NT2/D1 (cell line): ENCODE measurements around the gene FAM167B.
A peak's percentile ranks its signal among the peaks of the same experiment; 100 is the strongest.

Experiments used
- DNase-seq: peaks from one replicate; pipeline ENCODE4 v3.0.0-alpha.2; 2011; ENCODE audit warnings: low read depth, low spot score
- H3K27me3 ChIP-seq: 2 replicates; pipeline ENCODE4 v1.6.0; 2011; ENCODE audit warnings: mild to moderate bottlenecking; ENCODE audit not compliant: insufficient read length, insufficient read depth
- H3K36me3 ChIP-seq: 2 replicates; pipeline ENCODE4 v1.6.1; 2011; ENCODE audit warnings: mild to moderate bottlenecking, low read length, mixed read lengths; ENCODE audit not compliant: insufficient read depth, insufficient read length
- H3K4me1 ChIP-seq: 2 replicates; pipeline ENCODE4 v1.5.1; 2011; ENCODE audit not compliant: insufficient read depth, insufficient read length
- H3K4me3 ChIP-seq: 2 replicates; pipeline ENCODE4 v1.5.1; 2011; ENCODE audit warnings: low read depth; ENCODE audit not compliant: insufficient read length
- H3K9ac ChIP-seq: 2 replicates; pipeline ENCODE4 v1.6.0; 2011; ENCODE audit warnings: low read depth; ENCODE audit not compliant: insufficient read length
- H3K9me3 ChIP-seq: 2 replicates; pipeline ENCODE4 v1.5.1; 2011; ENCODE audit warnings: mild to moderate bottlenecking, low read length; ENCODE audit not compliant: insufficient read depth
- SUZ12 ChIP-seq: IDR thresholded peaks from 2 replicates; pipeline ENCODE4 v1.6.1; 2011; ENCODE audit not compliant: insufficient read length, insufficient read depth; ENCODE audit errors: extremely low read depth
- YY1 ChIP-seq: IDR thresholded peaks from 2 replicates; pipeline ENCODE4 v1.6.1; 2011; ENCODE audit not compliant: insufficient read length, insufficient read depth
- ZNF274 ChIP-seq: IDR thresholded peaks from 2 replicates; pipeline ENCODE4 v1.6.1; 2011; ENCODE audit warnings: mild to moderate bottlenecking, low read depth, low read length

FAM167B gene

DNA sequence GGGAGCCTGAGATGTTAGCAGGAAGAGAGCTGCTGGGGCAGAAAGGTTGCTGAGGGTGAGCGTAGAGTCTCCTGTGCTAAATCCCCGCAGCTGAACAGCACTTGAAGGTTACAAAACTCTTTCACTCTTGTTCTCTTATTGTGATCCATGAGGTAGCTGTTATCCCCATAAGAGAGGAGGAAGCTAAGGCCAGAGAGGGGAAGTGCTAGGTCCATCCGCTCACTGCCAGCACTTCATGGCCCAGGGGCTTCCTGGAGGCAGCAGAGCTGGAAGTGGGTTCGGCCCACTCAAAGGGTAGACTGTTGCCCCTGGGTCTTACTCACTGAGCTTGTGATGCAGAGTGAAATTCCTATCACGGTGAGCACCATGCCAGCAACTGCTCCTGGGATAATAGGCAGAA lies 30.5 kb upstream of the FAM167B start:
- Histone ChIP-seq H3K4me3 (no peak overlapping the region), H3K27me3 (no peaks in the 10 kb centered on the region), H3K9me3 (no peaks in the 10 kb centered on the region), H3K4me1 (peaks cover 14% of the 10 kb centered on the region), H3K9ac (peak overlapping the region; percentile 8), H3K36me3 (peaks cover 76% of the 10 kb centered on the region)
- DNase-seq: no peak
- no peak for TF ChIP-seq SUZ12
- TF ChIP-seq ZNF274: no peak

DNA sequence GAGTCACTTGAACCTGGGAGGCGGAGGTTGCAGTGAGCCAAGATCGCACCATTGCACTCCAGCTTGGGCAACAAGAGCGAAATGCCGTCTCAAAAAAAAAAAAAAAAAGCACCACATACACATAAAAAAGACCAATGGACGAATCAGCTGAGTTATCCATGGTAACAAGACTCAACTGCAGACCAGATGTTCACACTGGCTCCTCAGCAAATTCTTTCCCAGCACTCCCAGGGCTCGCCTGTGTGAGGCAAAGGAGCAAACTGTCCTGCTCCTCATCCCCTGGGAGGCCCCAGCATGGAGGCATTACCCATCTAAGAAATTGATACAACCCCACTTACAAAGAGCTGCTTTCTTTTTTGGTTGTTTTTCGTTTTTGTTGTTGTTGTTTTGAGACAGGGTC lies 28.0 kb upstream of the FAM167B start:
- Histone ChIP-seq H3K4me3 (no peak overlapping the region), H3K9me3 (no peaks in the 10 kb centered on the region), H3K9ac (no peak overlapping the region), H3K4me1 (peaks cover 18% of the 10 kb centered on the region), H3K27me3 (no peaks in the 10 kb centered on the region), H3K36me3 (peaks cover 70% of the 10 kb centered on the region)
- no peak for DNase-seq
- TF ChIP-seq ZNF274: no peak
- TF ChIP-seq YY1: no peak
- no peak for TF ChIP-seq SUZ12

DNA sequence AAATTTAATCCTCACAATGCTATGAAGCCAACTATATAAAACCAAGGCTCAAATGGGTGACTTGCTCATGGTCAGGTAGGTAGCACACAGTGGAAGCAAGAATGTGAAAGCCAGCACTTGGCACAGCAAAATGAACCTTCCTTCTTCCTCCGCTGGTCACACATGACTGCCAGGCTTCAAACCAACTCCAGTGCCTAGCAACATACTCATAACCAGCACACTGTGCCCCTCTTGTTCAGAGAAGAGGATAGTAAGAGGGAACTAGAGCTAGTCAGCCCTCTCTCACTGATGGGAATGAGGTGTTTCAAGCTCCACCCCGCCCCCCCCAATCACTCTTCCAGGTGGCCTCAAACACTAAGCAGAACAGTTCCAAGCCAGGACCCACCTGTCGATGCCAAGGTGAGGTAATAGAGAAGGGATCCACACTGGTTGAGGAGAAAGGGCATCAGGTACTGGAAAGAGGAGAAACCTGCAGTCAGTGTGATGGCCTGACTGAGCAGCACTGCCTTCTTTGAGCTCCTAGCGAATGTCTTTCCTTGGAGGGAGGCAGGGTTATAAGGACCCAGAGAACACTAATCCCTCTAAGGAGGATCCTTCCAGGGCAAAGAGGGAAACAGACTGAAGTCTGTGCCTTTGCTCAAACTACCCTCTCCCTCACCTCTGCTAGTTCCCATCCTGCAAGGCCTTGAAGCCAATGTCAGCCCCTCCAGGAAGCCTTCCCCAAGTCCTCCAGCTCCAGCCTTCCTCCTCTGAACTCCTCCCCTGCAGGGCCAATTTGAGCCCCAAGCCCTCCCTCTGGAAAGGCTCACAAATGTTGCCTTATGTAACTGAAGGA lies 26.1 kb upstream of the FAM167B start:
- peaks cover 16% of the 10 kb centered on the region for H3K4me1 ChIP-seq
- no peaks in the 10 kb centered on the region for H3K9me3 ChIP-seq
- peaks cover 69% of the 10 kb centered on the region for H3K36me3 ChIP-seq
- H3K4me3 ChIP-seq: peak overlapping the region; percentile 91
- peak overlapping the region; percentile 97 for H3K9ac ChIP-seq
- no peaks in the 10 kb centered on the region for H3K27me3 ChIP-seq
- no peak for TF ChIP-seq ZNF274
- no peak for TF ChIP-seq YY1
- TF ChIP-seq SUZ12: no peak
- DNase-seq: no peak

DNA sequence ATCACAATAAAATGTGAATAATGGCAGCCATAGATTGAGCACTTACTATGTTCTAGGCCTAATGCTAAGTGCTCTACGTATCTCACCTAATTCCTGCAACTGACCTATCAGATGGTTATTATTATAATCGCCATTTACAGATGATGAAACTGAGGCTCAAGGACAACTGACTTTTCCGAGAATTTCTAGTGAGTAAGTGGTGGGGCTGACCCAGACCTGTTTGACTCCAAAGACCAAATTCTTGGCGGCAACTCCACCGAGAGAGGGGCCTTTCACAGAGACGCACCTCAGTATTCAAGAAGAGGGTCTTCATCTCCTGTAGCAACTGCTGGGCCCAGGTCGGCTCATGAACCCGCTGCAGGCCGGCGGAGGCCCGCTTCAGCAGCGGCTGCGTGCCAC lies 25.4 kb upstream of the FAM167B start:
- peak overlapping the region; percentile 97 for H3K9ac ChIP-seq
- H3K4me1 ChIP-seq: peaks cover 13% of the 10 kb centered on the region
- H3K36me3 ChIP-seq: peaks cover 69% of the 10 kb centered on the region
- no peaks in the 10 kb centered on the region for H3K27me3 ChIP-seq
- no peaks in the 10 kb centered on the region for H3K9me3 ChIP-seq
- no peak for DNase-seq
- peak overlapping the region; percentile 91 for H3K4me3 ChIP-seq
- TF ChIP-seq SUZ12 (no peak), ZNF274 (no peak), YY1 (no peak)

DNA sequence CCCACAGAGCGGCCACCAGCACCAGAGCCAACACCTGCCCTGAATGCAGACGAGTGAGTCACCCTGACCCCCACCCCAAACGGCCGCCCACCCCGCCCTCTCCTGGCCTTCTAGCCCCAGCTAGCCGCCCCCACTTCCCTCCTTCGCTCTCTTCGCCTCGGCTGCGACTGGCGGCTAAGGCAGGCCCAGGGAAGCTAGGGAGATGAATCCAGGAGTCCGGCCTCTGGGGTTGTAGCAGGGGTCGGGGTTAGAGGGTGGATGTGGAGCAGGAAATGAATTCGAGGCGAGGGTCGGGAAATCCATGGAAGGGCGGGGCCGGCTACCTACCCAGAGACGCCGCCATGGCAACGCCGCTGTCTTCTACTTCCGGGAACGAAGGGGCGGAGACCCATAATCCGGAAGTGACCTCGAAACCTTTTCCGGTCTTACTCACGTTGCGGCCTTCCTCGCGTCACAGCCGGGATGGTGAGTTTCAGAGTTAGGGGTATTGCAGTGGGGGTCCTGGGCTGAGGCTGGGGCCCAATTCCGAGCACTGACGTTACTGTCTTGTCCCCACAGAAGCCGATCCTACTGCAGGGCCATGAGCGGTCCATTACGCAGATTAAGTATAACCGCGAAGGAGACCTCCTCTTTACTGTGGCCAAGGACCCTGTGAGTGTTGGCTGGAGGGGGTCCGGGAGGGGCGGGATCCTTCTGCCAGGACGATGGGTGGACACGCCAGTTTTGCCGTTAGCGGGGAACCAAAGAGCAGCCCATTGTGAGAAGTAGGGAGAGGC lies 24.9 kb upstream of the FAM167B start, which contains the start of the genes EIF3I and TMEM234:
TSS of gene EIF3I (plus strand) at position 428 of the 776 bp plus-strand sequence. CDS start at position 463, 35 bp downstream.
TSS of gene TMEM234 (minus strand) at position 374 of the 776 bp plus-strand sequence. CDS start at position 343, 31 bp downstream.
- H3K36me3 ChIP-seq: peaks cover 67% of the 10 kb centered on the region
- TF ChIP-seq SUZ12 (no peak), YY1 (peak; percentile 44)
- peak within 1 kb of the TSS; percentile 91 for H3K4me3 ChIP-seq
- peak; percentile 96 for DNase-seq
- peaks cover 13% of the 10 kb centered on the region for H3K4me1 ChIP-seq
- no peaks in the 10 kb centered on the region for H3K9me3 ChIP-seq
- H3K27me3 ChIP-seq: no peaks in the 10 kb centered on the region
- peak within 1 kb of the TSS; percentile 97 for H3K9ac ChIP-seq

DNA sequence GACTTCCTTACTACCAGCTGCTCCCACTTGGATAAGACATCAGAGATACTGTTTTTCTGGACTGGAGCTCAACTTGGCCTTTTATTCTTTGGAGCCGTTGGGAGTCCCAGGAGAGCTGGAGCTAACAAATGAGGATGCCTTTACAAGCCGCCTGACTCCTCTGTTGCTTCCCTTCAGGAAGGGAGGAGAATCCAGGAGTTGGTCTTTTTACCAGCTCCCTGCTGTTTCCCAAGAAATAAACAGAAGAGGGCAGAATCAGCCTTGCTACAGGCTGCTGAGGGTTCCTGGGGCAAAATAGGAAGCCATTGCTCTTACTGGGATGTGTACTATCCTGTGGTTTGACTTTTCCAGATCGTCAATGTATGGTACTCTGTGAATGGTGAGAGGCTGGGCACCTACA lies 23.3 kb upstream of the FAM167B start:
- Histone ChIP-seq H3K4me3 (no peak overlapping the region), H3K27me3 (no peaks in the 10 kb centered on the region), H3K4me1 (peaks cover 13% of the 10 kb centered on the region), H3K9ac (peak overlapping the region; percentile 27), H3K36me3 (peaks cover 73% of the 10 kb centered on the region), H3K9me3 (no peaks in the 10 kb centered on the region)
- DNase-seq: no peak
- TF ChIP-seq YY1 (no peak), ZNF274 (no peak), SUZ12 (no peak)

DNA sequence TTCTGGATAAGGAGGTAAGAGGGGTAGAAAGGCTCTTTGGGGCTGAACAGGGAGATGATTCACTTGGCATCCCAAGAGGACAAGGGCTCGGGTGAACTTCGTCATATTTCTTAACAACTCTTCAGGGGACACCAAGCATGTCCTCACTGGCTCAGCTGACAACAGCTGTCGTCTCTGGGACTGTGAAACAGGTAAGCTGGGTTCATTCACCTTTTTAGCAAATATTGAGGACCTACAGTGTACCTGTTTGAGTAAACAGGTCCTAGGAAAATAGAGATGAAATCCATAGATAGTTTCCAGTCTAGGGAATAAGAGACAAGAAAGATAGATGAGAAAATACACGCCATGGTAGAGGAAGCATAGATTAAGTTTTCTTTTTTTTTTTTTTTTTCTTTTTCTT lies 22.7 kb upstream of the FAM167B start:
- Histone ChIP-seq H3K9ac (peak overlapping the region; percentile 27), H3K36me3 (peaks cover 73% of the 10 kb centered on the region), H3K9me3 (no peaks in the 10 kb centered on the region), H3K4me3 (no peak overlapping the region), H3K4me1 (peaks cover 13% of the 10 kb centered on the region), H3K27me3 (no peaks in the 10 kb centered on the region)
- no peak for DNase-seq
- no peak for TF ChIP-seq ZNF274
- TF ChIP-seq YY1: no peak
- TF ChIP-seq SUZ12: no peak
